ENCODE measurements around the gene ADPRS. TPM values are rescaled to one million over a fixed set of nuclear protein-coding genes. Genes with fewer than 3 reads are reported as not detected.

The ADPRS gene
- total and polyA plus RNA-seq, 9 of the 15 experiments (the other 6 are each of a cell fraction or from before 2014, with no cell fraction given) = 5.9 to 40.0 (median 27.4) TPM

- Histone ChIP-seq H3K4me2 (ENCODE audit: insufficient read depth, low read length) (no peak overlapping the region), H3K27ac (ENCODE audit: extremely low read depth, low read depth, low read length) (no peak overlapping the region), H3K27me3 (ENCODE audit: control insufficient read depth in 2 of 2, insufficient read depth in 2 of 2, low read length in 2 of 2) (no peaks in the 10 kb centered on the region), H4K20me1 (replicated peaks; ENCODE audit: control insufficient read depth, insufficient read depth, low read length) (peaks cover 11% of the 10 kb centered on the region; the same call in 1 of the 2 replicates), H3K4me1 (replicated peaks in 1 of 2; ENCODE audit: control insufficient read depth in 2 of 2, insufficient read depth in 2 of 2, low read length in 2 of 2) (peaks cover 0 to 3% of the 10 kb centered on the region in 2 experiments; a peak in 1 of 5 replicates), H3K36me3 (ENCODE audit: control insufficient read depth, insufficient read depth, low read length) (peaks cover 62% of the 10 kb centered on the region), H2AFZ (ENCODE audit: low read depth, low read length) (no peak overlapping the region), H3K9me3 (replicated peaks; ENCODE audit: control insufficient read depth, insufficient read depth, low read depth, low read length) (0 out of 2 replicates have a peak, but pooled peaks cover 2% of the 10 kb centered on the region), H3K9me1 (ENCODE audit: control insufficient read depth, insufficient read depth, low read length) (peaks cover 4% of the 10 kb centered on the region), H3K4me3 (no peak overlapping the region), H3K9ac (ENCODE audit: insufficient read depth in 1 of 2, low read depth in 2 of 2, low read length in 2 of 2) (no peak overlapping the region), H3K79me2 (ENCODE audit: control insufficient read depth, insufficient read depth, low read length) (peaks cover 47% of the 10 kb centered on the region)
- DNase-seq (ENCODE audit: extremely low read depth in 1 of 4, low spot score in 3 of 4) (no peak), ATAC-seq (no peak), FAIRE-seq (no peak)
- intact Hi-C loops (cut with micrococcal nuclease) = no loop called here
- ChIA-PET POLR2A (interaction anchor here (0.6 to 1.3 kb wide), 6 partner anchors 19 to 121 kb away, joined by 3 to 4 read pairs (median 3); no protein-coding TSS in a partner anchor), CTCF (ENCODE audit: low intra/inter-chr PET ratio) (interaction anchor here (0.7 kb wide), 1 partner anchor 42 kb away, joined by 5 read pairs; no protein-coding TSS in a partner anchor)
- WGBS (ENCODE audit: insufficient coverage, low coverage, missing lambda C conversion rate) = 64% methylated on average over 1 of the region's 1 CpG
- TF ChIP-seq YY1 (IDR thresholded peaks at IDR 0.05; ENCODE audit: borderline replicate concordance in 1 of 3, control insufficient read depth in 1 of 3, extremely low read depth in 1 of 3, insufficient read depth in 3 of 3, insufficient read length in 1 of 3, insufficient replicate concordance in 2 of 3, low read depth in 1 of 3, low read length in 2 of 3) = no peak
- no peak for TF ChIP-seq ZNF165 (CRISPR knock-in tag; IDR thresholded peaks at IDR 0.05; ENCODE audit: borderline replicate concordance)
- TF ChIP-seq MTA2 (IDR thresholded peaks at IDR 0.05; ENCODE audit: low read depth) = no peak
- no peak for TF ChIP-seq E2F6 (IDR thresholded peaks at IDR 0.05; ENCODE audit: borderline replicate concordance in 1 of 2, extremely low read depth in 1 of 2, insufficient read depth in 1 of 2, insufficient read length in 1 of 2, low read depth in 1 of 2, low read length in 1 of 2, poor library complexity in 1 of 2, severe bottlenecking in 1 of 2)
- no peak for TF ChIP-seq ETS1 (conservative IDR thresholded peaks at IDR 0.05; ENCODE audit: control insufficient read depth, low read depth, low read length)
- TF ChIP-seq SRF (CRISPR knock-in tag; IDR thresholded peaks at IDR 0.05) = 0 out of 4 replicates have a peak, but pooled peaks of 1 of the 2 experiments have one; percentile 25
- TF ChIP-seq KHSRP (IDR thresholded peaks at IDR 0.05) = no peak
- no peak for TF ChIP-seq E2F1 (CRISPR knock-in tag; IDR thresholded peaks at IDR 0.05)
- in situ Hi-C loops (cut with MboI) = no loop called here
- BruUV-seq (replicated peaks) = no TSS peak
These were observed 53.4 kb downstream of the ADPRS start for GRCh38 chr1:36142121-36142520.
